ENCODE measurements around the gene DCAF12.
A peak's percentile ranks its signal among the peaks of the same experiment; 100 is the strongest.
"Not testable (repeated sequence)": the region's sequence is repeated elsewhere in the genome, so short reads cannot be mapped to it uniquely, and the experiment has no call there.

DCAF12 gene

GRCh38 chr9:34048727-34049629 is 77.5 kb downstream of the DCAF12 start, which contains the start of gene UBAP2:
UBAP2 (minus strand) TSS chr9:34048887; CDS start chr9:34017148, 31,739 bp downstream.
- DNase-seq (ENCODE audit: insufficient read length) (peak; percentile 84), FAIRE-seq (peak; percentile 93)
- peak; percentile 96 for TF ChIP-seq TAF1 (IDR thresholded peaks at IDR 0.05; ENCODE audit: borderline replicate concordance, low read depth, low read length)
- peak; percentile 93 for TF ChIP-seq POLR2AphosphoS5 (IDR thresholded peaks at IDR 0.05; ENCODE audit: low read depth, low read length)
- peak; percentile 80 for TF ChIP-seq POLR2A (IDR thresholded peaks at IDR 0.05; ENCODE audit: low read depth, low read length)

DNA sequence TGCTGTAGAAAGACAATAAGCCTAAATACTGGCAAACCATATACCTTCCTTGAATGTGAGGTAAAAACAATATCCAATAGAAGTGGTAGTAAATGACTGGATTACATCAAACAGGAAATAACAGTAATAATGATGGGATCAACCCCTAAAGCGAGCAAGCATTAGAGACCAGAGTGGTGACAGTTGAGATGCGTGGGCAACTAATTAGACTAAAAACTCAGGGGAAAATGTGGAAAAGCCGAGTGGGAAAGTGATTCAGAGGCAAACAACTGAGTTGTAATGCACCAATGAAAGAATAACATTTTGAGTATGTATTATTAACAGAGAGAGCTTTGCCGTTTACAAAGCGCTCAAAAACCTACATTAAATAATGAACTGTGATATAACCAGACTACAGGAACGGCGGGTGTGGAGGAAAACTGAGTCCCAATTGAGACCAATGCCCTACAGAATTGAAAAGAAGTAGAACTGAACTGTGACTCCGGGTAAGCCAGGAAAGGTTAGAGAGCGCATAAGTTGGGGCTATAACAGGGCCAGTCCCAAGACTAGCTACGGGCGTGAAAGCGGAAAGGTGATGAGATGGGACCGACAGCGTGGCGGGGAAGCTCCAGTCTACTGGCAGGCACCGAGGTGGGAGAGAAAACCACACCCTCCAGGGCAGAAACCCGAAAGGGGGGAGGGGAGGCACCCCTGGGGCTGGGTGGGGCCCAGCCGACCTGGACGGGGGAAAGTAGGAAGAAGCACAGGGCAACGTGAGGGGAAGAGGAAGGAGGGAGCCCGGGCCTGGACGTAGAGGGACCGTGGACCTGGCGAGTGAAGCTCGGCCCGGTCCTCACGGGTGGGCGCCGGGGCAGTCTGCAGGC is 78.4 kb downstream of the DCAF12 start:
- FAIRE-seq (peak; percentile 21), DNase-seq (ENCODE audit: insufficient read length) (peak; percentile 50)
- TF ChIP-seq POLR2AphosphoS5 (IDR thresholded peaks at IDR 0.05; ENCODE audit: low read depth, low read length) (no peak), POLR2A (IDR thresholded peaks at IDR 0.05; ENCODE audit: low read depth, low read length) (no peak), TAF1 (IDR thresholded peaks at IDR 0.05; ENCODE audit: borderline replicate concordance, low read depth, low read length) (no peak)

DNA sequence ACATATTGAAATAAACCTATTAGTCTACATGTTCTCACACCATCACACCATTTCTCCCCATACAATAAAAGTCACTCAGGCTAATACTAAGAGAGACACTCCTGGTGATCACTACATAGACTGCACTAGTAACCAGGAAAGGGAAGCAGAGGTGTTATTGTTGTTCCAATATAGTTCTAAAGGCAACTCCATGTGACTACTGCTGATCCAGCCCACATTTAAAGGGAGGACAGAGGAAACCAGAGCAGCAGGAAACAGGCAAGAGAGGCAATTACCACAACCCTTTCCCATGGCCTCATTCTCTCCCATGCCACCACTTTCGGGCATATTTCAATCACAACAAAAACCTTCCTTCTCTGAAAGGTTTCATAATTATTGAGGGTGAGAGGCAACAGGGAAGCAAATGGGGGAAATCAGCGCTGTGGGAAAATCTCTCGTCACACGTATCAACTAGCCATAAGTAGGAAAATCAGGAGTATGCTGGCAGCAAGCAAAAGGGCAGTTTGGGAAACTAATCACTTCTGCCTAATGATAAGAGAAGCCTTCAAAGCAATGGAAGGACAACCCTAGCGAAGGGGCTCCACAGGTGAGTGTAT is 79.6 kb downstream of the DCAF12 start:
- no peak for FAIRE-seq
- no peak for DNase-seq (ENCODE audit: insufficient read length)
- TF ChIP-seq TAF1 (IDR thresholded peaks at IDR 0.05; ENCODE audit: borderline replicate concordance, low read depth, low read length) (no peak), POLR2A (IDR thresholded peaks at IDR 0.05; ENCODE audit: low read depth, low read length) (no peak), POLR2AphosphoS5 (IDR thresholded peaks at IDR 0.05; ENCODE audit: low read depth, low read length) (no peak)

DNA sequence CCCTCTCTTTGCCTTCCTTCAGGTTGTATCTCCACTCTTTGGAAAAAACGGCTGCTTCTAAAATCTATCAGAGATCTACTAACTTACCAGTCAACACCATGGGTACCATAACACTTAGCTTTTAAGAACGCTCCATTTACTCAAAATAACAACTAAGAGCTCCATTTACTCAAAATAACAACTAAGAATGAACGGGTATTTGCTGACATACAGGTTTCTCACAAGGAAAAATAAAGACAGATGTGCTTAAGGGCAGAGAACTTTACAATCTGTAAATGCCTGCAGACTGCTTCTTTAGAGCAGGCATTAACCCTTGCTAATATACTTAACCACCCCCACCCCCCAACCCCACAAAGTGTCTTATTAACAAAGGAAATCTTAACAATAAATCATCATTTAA is 80.6 kb downstream of the DCAF12 start:
- DNase-seq (ENCODE audit: insufficient read length) (no peak), FAIRE-seq (no peak)
- TF ChIP-seq POLR2A (IDR thresholded peaks at IDR 0.05; ENCODE audit: low read depth, low read length), result no peak
- no peak for TF ChIP-seq TAF1 (IDR thresholded peaks at IDR 0.05; ENCODE audit: borderline replicate concordance, low read depth, low read length)
- no peak for TF ChIP-seq POLR2AphosphoS5 (IDR thresholded peaks at IDR 0.05; ENCODE audit: low read depth, low read length)

DNA sequence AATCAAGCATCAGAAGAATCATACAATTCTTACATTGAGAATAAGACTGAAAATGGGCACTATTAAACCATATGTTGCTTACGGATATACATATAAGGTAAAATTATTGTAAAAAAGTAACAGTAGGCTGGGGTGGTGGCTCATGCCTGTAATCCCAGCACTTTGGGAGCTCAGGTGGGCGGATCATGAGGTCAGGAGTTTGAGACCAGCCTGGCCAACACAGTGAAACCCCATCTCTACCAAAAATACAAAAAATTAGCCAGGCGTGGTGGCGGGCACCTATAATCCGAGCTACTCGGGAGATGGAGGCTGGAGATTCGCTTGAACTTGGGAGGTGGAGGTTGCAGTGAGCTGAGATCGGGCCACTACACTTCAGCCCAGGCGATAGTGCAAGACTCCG is 84.4 kb downstream of the DCAF12 start:
- DNase-seq (ENCODE audit: insufficient read length); FAIRE-seq: not testable (repeated sequence)

DNA sequence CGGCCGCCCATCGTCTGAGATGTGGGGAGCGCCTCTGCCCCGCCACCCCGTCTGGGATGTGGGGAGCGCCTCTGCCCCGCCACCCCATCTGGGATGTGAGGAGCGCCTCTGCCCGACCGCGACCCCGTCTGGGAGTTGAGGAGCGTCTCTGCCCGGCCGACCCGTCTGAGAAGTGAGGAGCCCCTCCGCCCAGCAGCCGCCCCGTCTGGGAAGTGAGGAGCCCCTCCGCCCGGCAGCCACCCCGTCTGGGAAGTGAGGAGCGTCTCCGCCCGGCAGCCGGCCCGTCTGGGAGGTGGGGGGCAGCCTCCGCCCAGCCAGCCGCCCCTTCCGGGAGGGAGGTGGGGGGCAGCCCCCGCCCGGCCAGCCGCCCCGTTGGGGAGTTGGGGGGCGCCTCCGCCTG is 87.6 kb downstream of the DCAF12 start:
- not testable (repeated sequence) for FAIRE-seq; DNase-seq (ENCODE audit: insufficient read length)

GRCh38 chr9:34037626-34038025 is 88.9 kb downstream of the DCAF12 start:
- FAIRE-seq, result no peak
- TF ChIP-seq POLR2A (IDR thresholded peaks at IDR 0.05; ENCODE audit: low read depth, low read length) (no peak), TAF1 (IDR thresholded peaks at IDR 0.05; ENCODE audit: borderline replicate concordance, low read depth, low read length) (no peak), POLR2AphosphoS5 (IDR thresholded peaks at IDR 0.05; ENCODE audit: low read depth, low read length) (no peak)
- no peak for DNase-seq (ENCODE audit: insufficient read length)

- FAIRE-seq (no peak), DNase-seq (ENCODE audit: insufficient read length) (no peak)
- no peak for TF ChIP-seq POLR2A (IDR thresholded peaks at IDR 0.05; ENCODE audit: low read depth, low read length)
- no peak for TF ChIP-seq TAF1 (IDR thresholded peaks at IDR 0.05; ENCODE audit: borderline replicate concordance, low read depth, low read length)
- TF ChIP-seq POLR2AphosphoS5 (IDR thresholded peaks at IDR 0.05; ENCODE audit: low read depth, low read length), result no peak
Observed at GRCh38 chr9:34036625-34037024, 89.9 kb downstream of the DCAF12 start.
